ENCODE data around the gene ASB18.

ASB18 gene

DNA sequence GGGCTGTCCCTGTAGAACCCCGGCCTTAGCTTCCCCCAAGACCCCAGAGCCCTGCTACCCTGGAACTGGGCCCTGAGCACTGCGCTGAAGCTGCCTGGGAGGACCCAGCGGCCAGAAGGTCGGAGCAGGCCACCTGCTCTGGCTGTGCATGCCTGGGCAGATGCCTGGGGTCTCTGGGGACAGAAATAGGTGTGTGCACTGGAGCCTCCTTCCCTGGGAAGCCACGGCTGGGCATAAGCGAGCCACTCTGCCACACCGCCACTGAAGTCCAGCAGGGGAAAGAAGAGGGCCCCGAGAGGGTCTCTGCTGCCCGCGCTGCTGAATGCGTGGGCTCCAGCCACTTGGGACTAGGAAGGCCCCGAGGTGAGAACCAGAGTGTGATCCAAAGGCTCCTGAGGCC lies 102.7 kb downstream of the ASB18 start:
- DNase-seq = no peak

DNA sequence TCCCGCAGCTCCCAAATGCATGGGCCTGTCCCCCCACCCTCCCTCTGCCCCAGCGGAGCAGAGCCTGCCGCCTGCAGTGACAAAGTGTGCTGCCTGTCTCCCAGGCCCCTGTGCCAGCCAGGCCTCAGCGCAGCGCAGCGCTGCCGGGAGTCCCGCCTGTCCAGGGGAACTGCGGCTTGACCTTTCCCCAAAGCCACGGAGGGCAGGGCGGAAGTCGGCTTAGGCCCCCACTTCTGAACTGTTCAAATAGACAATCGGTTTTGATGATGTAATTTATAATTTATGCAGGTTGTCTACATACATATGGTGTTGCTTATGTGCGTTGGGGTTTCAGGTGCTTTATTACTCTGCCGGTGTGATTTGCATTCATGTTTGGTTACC lies 103.1 kb downstream of the ASB18 start:
- no peak for DNase-seq

DNA sequence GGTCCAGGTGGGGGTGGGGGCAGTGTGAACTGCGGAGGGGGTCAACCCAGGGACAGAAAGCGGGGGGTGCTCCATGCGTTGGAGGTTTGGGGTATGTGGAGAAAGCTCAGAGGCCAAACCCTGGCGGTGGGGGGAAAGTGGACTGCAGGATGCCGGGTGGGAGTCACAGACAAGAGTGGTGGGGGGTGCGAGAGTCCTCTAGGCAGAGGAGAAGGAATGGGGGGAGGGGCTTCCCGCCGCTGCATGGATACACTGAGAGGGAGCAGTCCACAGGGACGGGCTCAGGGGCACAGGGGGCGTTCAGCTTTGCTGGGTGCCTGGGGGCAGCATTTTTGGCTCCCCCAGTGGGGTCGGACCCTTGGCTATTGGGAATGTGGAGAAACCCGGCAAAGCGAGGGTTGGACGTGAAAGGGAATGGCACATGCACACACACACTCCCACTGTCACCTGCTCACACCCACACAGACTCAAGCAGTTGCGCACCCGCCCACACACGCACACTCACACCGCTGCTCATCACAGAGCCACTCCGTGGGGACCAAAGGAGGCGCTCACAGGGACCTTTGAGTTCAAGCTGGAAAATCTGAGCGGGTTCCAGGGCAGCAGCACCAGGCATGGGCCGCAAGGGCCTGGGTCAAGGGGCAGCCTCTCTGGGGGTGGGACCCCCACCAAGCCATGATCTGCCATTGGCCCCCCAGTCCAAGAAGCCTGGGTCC lies 103.7 kb downstream of the ASB18 start:
- no peak for DNase-seq

DNA sequence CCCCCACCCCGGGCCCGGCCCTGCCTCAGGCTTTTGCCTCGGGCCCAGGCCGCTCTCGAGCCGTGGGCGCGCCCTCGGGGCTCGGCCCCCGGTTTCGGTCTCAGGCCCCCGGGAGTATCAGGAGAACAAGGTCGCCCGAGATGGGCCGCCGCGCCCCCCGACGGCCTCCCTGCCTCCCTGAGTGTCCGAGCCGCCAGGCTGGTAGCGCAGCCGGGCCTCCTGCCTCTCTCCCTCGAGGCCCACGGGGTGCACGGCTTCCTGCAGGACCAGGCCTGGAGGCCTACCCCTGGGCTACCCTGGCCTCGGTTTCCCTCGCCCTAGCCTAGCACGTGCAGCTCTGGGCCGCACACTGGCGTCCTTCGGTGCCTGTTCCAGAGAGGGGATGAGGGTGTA lies 104.4 kb downstream of the ASB18 start:
- no peak for DNase-seq

DNA sequence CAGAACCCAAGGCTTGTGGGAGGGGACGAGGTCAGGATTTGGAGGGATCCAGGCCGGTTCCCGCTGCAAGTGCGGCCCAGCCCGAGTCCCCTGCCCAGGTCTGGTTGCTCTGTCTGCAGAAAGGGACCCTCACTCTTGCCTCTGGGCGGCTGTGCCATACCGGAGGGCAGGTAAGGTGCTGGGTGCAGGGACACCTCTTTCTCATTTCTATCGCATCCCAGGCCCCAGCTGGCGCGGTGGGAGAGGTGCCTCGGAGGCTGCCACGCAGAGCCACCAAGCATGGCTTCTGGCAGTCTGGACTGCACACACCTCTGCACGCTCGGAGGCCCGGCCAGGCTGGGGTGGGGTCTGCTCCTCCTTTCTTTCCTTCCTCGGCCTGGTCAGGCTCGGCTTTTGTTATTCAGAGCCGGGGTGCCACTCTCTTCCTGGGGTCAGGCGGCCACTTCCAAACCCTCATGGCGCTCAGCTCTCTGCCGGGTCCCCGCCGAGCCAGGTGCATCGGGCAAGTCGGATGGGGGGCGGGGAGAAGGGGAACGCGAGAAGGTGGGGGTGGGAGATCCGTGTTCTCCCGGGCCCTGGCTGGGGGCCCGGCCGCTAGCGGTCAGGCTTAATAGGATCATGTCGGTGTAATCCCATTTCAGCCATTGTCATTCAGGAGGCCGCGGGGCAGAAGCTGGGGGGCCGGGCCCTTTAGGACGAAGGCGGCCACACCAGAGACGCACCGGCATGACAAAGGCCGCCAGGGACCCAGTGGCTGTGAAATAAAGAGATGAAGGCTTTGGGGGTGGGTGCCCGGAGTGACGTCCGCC lies 105.0 kb downstream of the ASB18 start:
- no peak for DNase-seq

DNA sequence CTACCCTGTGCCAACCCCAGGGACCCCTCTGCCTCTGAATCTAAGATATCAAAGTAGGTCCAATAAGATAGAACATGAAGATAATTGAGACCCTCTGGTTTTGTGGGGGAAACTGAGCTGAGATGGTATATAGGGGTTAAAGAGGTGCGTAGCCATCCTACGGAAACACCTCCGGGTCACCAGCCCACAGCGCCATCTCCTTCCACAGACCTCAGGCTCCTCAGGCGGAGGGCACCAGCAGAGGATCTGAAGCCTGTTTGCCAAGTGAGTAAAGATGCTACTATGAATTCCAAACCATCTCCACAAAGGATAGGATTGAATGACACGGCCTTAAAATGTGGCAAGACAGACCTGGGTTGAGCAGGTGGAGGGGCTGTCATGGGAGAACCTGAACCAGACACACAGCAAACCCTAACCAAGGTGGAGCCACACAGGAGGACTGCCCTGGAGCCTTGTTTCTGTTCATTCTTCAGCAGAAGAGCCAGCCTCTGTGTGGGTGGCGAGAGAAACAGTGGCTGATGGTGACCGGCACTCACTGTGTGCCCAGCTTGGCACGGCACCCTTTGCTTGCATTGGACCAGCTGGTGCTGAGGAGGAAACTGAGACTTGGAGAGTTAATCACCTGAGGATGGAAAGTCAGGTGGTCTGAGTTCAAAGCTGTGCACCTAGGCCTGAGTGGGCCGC lies 106.2 kb downstream of the ASB18 start:
- no peak for DNase-seq

DNA sequence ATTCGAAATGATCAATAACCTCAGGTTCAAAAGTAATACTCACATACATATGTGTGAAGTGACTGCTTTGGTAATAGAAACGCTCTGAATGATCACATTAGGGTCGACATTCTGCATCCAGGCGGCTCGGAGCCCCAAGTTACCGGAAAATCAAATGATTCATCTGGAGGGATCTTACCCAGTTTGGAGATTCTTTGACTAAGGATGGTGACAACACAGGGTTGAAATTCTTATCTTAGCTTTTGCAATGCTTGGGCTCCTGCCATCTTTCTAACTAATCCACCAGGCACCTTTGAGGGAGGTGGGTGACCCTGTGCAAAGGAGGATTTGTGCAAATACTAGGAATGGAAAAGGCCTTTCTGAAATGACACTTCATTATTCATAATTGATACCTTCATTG lies 106.8 kb downstream of the ASB18 start:
- DNase-seq = no peak

DNA sequence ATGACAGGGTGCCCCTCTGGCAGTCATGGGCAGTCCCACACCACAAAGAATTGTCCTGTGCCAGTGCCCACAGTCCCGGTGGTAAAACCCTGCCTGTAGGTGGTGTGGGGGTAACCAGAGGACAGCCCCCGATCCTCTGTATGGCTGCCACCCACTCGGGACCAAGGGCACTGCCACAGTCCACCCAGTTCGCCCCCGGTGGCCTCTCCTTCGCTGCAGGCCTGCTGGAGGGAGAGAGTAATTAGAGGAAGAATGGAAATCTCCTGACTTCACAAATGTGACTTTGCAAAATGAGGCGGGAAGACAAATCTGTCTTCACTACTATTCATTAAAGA lies 107.4 kb downstream of the ASB18 start:
- DNase-seq = no peak

DNA sequence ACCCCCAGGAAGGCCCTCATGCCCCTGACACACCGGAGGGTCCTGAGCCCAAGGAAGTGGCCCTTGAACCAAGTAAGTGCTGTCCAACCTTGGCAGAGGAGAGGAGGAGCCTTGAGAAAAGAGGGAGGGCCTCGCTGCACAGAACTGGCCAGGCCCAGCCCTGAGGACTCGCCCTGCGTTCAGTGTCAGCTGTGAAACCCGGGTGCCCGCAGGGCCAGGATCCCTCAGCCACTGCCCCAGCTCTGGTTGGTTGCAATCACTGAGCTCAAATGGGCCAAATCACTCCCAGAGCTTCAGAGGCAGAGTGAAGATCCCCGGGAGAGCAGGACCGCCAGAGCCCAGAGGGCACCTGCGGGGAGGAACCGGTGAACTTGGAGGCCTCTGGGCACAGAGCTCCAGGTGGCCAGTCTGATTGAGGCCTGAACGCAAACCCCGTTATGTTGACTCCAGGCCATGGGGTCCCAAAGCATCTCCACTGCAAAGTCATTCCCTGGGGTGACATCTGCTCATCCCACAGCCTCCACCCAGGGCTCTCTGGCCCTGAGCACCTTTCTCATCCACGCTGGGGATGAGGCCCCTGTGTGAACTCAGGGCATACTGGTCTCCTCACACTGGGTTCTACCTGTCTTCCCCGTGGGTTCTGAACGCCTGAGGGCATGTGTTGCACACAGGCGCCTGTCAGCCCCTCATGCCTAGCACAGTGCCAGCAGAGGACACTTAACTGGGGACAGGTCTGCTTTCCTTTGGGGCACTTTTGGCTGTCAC lies 107.9 kb downstream of the ASB18 start:
- no peak for DNase-seq

DNA sequence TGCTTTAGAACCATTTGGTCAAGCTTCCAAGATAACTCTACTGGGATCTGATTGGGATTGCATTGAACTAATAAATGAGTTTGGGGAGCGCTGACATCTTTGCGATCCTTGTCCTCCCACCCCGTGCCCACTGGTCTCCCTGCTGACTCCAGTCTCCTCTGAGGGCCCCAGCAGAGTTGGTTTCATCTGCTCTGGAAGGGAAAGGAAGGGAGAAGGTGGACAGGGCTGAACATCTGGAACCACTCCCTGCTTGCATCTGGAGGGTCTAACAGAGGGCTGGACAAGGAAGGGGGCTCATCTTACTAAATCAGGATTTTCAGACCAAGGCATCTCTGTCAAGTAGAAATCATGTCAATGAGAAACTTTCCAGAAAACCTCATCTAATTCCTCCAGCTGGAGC lies 108.8 kb downstream of the ASB18 start:
- no peak for DNase-seq

DNA sequence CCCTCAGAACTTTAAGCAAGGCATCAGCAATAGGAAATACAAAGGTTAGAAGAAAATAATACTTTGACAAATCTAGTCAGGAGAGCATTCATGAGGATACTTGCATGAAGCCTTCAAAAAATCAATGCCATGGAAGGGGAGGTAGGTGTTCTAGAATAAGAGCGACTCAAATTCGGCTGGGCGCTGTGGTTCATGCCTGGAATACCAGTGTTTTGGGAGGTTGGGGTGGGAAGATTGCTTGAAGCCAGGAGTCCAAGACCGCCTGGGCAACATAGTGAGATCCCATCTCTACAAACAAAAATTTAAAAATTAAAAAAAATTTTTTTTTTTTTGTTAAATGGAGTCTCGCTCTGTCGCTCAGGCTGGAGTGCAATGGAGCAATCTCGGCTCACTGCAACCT lies 117.8 kb downstream of the ASB18 start:
- DNase-seq = no peak

DNA sequence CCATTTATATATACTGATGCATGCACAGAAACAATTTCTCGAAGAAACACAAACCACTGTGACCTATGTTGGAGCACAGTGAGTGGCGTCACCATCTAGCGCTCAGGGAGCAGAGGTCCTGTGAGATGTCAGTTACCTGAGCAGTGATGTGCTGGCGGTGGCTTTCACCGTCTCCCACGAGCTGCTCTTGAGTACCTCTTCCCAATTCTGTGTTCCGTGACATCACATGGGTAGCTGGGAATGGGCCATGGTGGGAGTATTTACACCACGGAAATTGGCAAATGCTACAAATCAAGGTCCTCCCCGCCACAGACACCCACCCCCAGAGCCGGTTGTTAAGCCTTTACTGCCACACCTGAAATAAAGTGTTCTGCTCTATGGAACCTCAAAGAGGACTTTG lies 120.4 kb downstream of the ASB18 start:
- no peak for DNase-seq

Measured in fibroblast of skin of right quadriceps (primary cell).